Neural progenitor cell (in vitro differentiated cells): Measurements from ENCODE around the gene UBE2L5. TPM values are rescaled to one million over a fixed set of nuclear protein-coding genes. Genes with fewer than 3 reads are reported as not detected.

Experiments
- DNase-seq: peaks from one replicate; pipeline ENCODE4 v3.0.0-alpha.2; 2016; ENCODE audit warnings: low spot score
- H2AFZ ChIP-seq: fragments of 200-600 bp; sonication (generic); replicated peaks from 2 replicates; pipeline ENCODE4 v1.6.1; 2016; ENCODE audit warnings: antibody characterized with exemption
- H3F3A ChIP-seq: fragments of 200-600 bp; sonication (generic); 2 replicates; pipeline ENCODE4 v1.6.1; 2016; ENCODE audit warnings: antibody characterized with exemption, low read depth
- H3K27ac ChIP-seq: fragments of 200-600 bp; sonication (generic); 2 replicates; pipeline ENCODE4 v1.5.1; 2016; ENCODE audit warnings: mild to moderate bottlenecking
- H3K27me3 ChIP-seq: fragments of 200-600 bp; sonication (generic); 2 replicates; pipeline ENCODE4 v1.6.1; 2016; ENCODE audit warnings: mild to moderate bottlenecking, moderate library complexity
- H3K36me3 ChIP-seq: fragments of 200-600 bp; sonication (generic); 2 replicates; pipeline ENCODE4 v1.5.1; 2016
- H3K4me1 ChIP-seq: fragments of 200-600 bp; sonication (generic); 2 replicates; pipeline ENCODE4 v1.6.1; 2016; ENCODE audit warnings: mixed run types
- H3K4me2 ChIP-seq: fragments of 200-600 bp; sonication (generic); 2 replicates; pipeline ENCODE4 v1.6.1; 2016
- H3K4me3 ChIP-seq: fragments of 200-600 bp; sonication (generic); 2 replicates; pipeline ENCODE4 v1.5.1; 2016
- H3K79me2 ChIP-seq: fragments of 200-600 bp; sonication (generic); 2 replicates; pipeline ENCODE4 v1.6.1; 2016; ENCODE audit warnings: low read depth
- H3K9ac ChIP-seq: fragments of 200-600 bp; sonication (generic); 2 replicates; pipeline ENCODE4 v1.6.1; 2016
- H3K9me3 ChIP-seq: fragments of 200-600 bp; sonication (generic); 2 replicates; pipeline ENCODE4 v1.5.1; 2016; ENCODE audit warnings: low read depth
- H4K20me1 ChIP-seq: fragments of 200-600 bp; sonication (generic); 2 replicates; pipeline ENCODE4 v1.6.1; 2016; ENCODE audit warnings: low read depth
- H3K27ac Mint-ChIP-seq: 3 replicates; pipeline ENCODE4 v1.8.0; 2021; ENCODE audit warnings: mixed read lengths
- H3K27me3 Mint-ChIP-seq: 2 replicates; pipeline ENCODE4 v1.8.0; 2022; ENCODE audit warnings: low read depth, mild to moderate bottlenecking, inconsistent platforms, moderate library complexity, mixed read lengths; ENCODE audit not compliant: insufficient read depth
- H3K36me3 Mint-ChIP-seq: 3 replicates; pipeline ENCODE4 v1.8.0; 2021; ENCODE audit warnings: mixed read lengths
- H3K4me1 Mint-ChIP-seq: 3 replicates; pipeline ENCODE4 v1.8.0; 2021; ENCODE audit warnings: mixed read lengths
- H3K4me3 Mint-ChIP-seq: 3 replicates; pipeline ENCODE4 v1.8.0; 2021; ENCODE audit warnings: mild to moderate bottlenecking, moderate library complexity, mixed read lengths
- H3K9me3 Mint-ChIP-seq: 3 replicates; pipeline ENCODE4 v1.8.0; 2020; ENCODE audit warnings: mixed read lengths
- CTCF ChIP-seq: fragments of 200-600 bp; sonication (generic); IDR thresholded peaks from 2 replicates; pipeline ENCODE4 v1.5.1; 2017; ENCODE audit warnings: antibody characterized with exemption, mild to moderate bottlenecking
- EZH2 ChIP-seq: fragments of 200-600 bp; sonication (generic); IDR thresholded peaks from 2 replicates; pipeline ENCODE4 v1.6.1; 2017; ENCODE audit warnings: antibody characterized with exemption, mild to moderate bottlenecking, moderate library complexity
- EZH2phosphoT487 ChIP-seq: fragments of 200-600 bp; sonication (generic); IDR thresholded peaks from 2 replicates; pipeline ENCODE4 v1.6.1; 2017; ENCODE audit warnings: antibody characterized with exemption
- total RNA-seq: library from RNA; depleted of rRNA; stranded (reverse); fragments of >200 nt; gene quantifications from 2 replicates; pipeline ENCODE4 v1.2.3, GENCODE V29; 2015; ENCODE audit warnings: low replicate concordance

The UBE2L5 gene
- total RNA-seq, 1 donor from 2014 or later, result not detected

DNA sequence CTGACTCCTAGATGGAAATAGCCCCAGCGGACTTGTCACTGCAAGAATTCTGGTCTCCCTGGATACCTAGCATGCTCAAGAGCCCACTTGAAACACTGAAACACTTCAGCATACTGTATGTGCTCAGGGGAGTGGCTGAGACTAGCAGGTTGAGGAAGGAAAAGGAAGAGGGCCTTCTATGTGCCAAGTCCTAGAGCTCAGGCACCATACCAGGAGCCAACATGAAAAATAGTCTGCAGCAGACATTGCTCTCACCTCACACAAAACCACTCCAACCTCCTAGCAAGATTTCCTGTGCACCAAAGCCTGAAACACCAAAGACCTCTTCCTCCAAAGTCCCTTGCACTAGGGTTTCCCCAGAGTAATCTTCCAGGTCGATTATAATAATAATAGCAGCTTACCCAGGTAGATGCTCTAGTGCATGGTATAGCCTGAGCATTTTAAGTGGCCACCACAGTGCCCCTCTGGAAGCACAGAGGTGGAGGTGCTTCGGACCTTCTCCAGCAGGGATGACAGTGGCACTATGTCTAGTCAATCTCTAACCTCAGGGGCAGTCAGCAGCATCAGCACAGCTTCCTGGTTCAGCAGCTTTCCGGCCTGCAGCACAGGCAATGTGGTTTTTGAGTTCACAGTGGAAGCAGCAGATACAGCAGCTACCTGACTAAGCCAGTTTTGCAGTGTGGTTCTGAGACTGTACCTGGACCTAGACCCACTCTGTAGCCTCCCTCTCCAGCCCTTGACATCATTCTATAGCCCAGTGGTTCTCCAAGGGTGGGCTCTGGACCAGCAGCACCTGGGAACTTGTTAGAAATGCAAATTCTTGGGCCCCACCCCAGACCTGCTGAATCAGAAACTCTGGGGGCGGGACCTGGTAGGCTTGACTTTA, 45.6 kb upstream of the UBE2L5 start:
- H3K36me3 ChIP-seq, result no peaks in the 10 kb centered on the region
- no peak overlapping the region for H3K4me2 ChIP-seq
- H3K79me2 ChIP-seq, result no peaks in the 10 kb centered on the region
- no peak for DNase-seq
- H3K27ac ChIP-seq, result no peak overlapping the region
- Mint-ChIP-seq H3K4me1 (peaks cover 3% of the 10 kb centered on the region), H3K27me3 (peaks cover 3% of the 10 kb centered on the region), H3K27ac (no peak overlapping the region), H3K4me3 (no peak overlapping the region), H3K9me3 (no peaks in the 10 kb centered on the region), H3K36me3 (no peaks in the 10 kb centered on the region)
- no peaks in the 10 kb centered on the region for H4K20me1 ChIP-seq
- no peaks in the 10 kb centered on the region for H3K4me1 ChIP-seq
- no peaks in the 10 kb centered on the region for H3K9me3 ChIP-seq
- no peaks in the 10 kb centered on the region for H3F3A ChIP-seq
- no peak overlapping the region for H3K4me3 ChIP-seq
- no peak overlapping the region for H3K9ac ChIP-seq
- TF ChIP-seq EZH2 (no peak), CTCF (no peak), EZH2phosphoT487 (no peak)
- no peaks in the 10 kb centered on the region for H3K27me3 ChIP-seq
- H2AFZ ChIP-seq, result peak overlapping the region; percentile 2

DNA sequence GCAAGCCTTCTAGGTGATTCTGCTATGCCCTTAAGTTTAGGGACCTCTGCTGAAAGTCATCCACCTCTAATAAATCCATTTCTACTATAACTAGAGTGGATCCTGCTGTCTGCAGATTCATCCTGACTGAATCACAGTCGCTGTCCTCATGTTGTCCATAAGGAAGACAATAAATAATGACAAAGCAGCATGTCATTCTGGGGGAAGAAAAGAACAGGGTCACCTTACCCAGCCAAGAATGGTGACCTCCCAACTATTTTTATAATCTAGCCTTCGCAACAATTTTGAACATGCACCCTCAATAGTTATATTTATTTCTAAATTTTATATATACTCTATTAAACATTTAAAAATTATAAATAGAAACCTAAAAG, 45.0 kb upstream of the UBE2L5 start:
- no peaks in the 10 kb centered on the region for H3K79me2 ChIP-seq
- no peaks in the 10 kb centered on the region for H3K4me1 ChIP-seq
- no peak overlapping the region for H3K27ac ChIP-seq
- no peaks in the 10 kb centered on the region for H3K27me3 ChIP-seq
- Mint-ChIP-seq H3K27me3 (peaks cover 3% of the 10 kb centered on the region), H3K9me3 (no peaks in the 10 kb centered on the region), H3K4me3 (no peak overlapping the region), H3K36me3 (no peaks in the 10 kb centered on the region), H3K4me1 (peaks cover 3% of the 10 kb centered on the region), H3K27ac (no peak overlapping the region)
- no peak overlapping the region for H3K4me3 ChIP-seq
- no peak overlapping the region for H3K9ac ChIP-seq
- TF ChIP-seq CTCF, result no peak
- TF ChIP-seq EZH2, result no peak
- TF ChIP-seq EZH2phosphoT487, result no peak
- peak overlapping the region; percentile 2 for H2AFZ ChIP-seq
- H3K36me3 ChIP-seq, result no peaks in the 10 kb centered on the region
- H3K4me2 ChIP-seq, result no peak overlapping the region
- H4K20me1 ChIP-seq, result no peaks in the 10 kb centered on the region
- no peak for DNase-seq
- no peaks in the 10 kb centered on the region for H3K9me3 ChIP-seq
- H3F3A ChIP-seq, result no peaks in the 10 kb centered on the region

- Histone ChIP-seq H2AFZ (no peak overlapping the region), H3K27ac (no peak overlapping the region), H3K79me2 (no peaks in the 10 kb centered on the region), H4K20me1 (no peaks in the 10 kb centered on the region), H3K4me2 (no peak overlapping the region), H3K9ac (no peak overlapping the region), H3K36me3 (no peaks in the 10 kb centered on the region), H3K27me3 (no peaks in the 10 kb centered on the region), H3K9me3 (no peaks in the 10 kb centered on the region), H3K4me1 (no peaks in the 10 kb centered on the region), H3F3A (no peaks in the 10 kb centered on the region), H3K4me3 (no peak overlapping the region)
- DNase-seq, result no peak
- no peaks in the 10 kb centered on the region for H3K36me3 Mint-ChIP-seq
- H3K4me3 Mint-ChIP-seq, result no peak overlapping the region
- H3K4me1 Mint-ChIP-seq, result peaks cover 3% of the 10 kb centered on the region
- TF ChIP-seq EZH2 (no peak), CTCF (no peak), EZH2phosphoT487 (no peak)
- peaks cover 3% of the 10 kb centered on the region for H3K27me3 Mint-ChIP-seq
- no peak overlapping the region for H3K27ac Mint-ChIP-seq
- H3K9me3 Mint-ChIP-seq, result no peaks in the 10 kb centered on the region
Observed at GRCh38 chr13:30378191-30378590, 44.1 kb upstream of the UBE2L5 start.
